ENCODE results near the gene ZNF274. TPM values are rescaled to one million over a fixed set of nuclear protein-coding genes. Genes with fewer than 3 reads are reported as not detected.

ZNF274 gene
- total RNA-seq, 1 experiment from 2014 or later, result 28.7 TPM

DNA sequence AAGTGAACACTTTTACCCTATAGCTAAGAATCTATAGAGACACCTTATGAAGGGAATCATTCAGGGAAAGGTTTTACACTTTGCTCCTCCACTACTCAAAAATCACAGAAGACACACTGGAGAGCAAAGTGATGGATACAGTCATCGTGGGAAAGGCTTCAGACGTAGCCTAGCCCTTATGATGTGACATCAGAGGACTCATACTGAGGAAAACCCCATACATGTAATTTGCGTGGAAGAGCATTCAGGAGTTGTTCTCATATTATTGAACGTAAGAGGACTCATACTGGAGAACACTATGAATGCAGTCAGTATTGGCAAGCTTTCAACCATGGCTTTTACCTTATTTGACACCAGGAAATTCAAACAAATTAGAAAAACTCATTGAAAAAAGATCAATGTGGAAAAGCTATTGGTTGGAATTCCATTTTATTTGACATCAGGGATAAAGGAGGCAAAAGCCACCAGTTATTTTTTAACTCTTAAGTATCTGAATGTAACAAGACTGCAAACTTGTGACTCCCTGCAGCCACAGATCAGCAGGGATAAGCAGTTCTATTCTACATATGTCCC, 16.1 kb upstream of the ZNF274 start:
- Histone ChIP-seq H3K27ac (ENCODE audit: insufficient read length, low read depth, low read length) (no peak overlapping the region), H3K9me3 (ENCODE audit: control insufficient read depth, low read depth, low read length) (peaks cover 70% of the 10 kb centered on the region), H2BK20ac (ENCODE audit: low read depth, low read length, poor library complexity, severe bottlenecking) (no peak overlapping the region), H4K91ac (ENCODE audit: insufficient read length, low read depth, low read length) (no peak overlapping the region), H4K8ac (replicated peaks; ENCODE audit: insufficient read length, low read depth, low read length) (no peak overlapping the region), H3K18ac (ENCODE audit: insufficient read length, low read depth, low read length) (no peak overlapping the region), H2BK5ac (ENCODE audit: insufficient read length, low read length) (no peak overlapping the region), H3K27me3 (ENCODE audit: insufficient read depth, low read length) (no peaks in the 10 kb centered on the region), H2BK12ac (ENCODE audit: insufficient read length, low read depth, low read length) (no peak overlapping the region), H4K20me1 (ENCODE audit: control insufficient read depth, insufficient read depth, insufficient read length) (no peaks in the 10 kb centered on the region), H2BK15ac (ENCODE audit: low read depth, low read length) (no peak overlapping the region), H3K23ac (ENCODE audit: insufficient read length, low read depth, low read length) (no peak overlapping the region), H3K14ac (ENCODE audit: insufficient read depth, low read length) (no peak overlapping the region), H3K23me2 (ENCODE audit: insufficient read length, low read depth, low read length, poor library complexity, severe bottlenecking) (no peaks in the 10 kb centered on the region), H3K4ac (ENCODE audit: low read depth, low read length) (no peak overlapping the region), H3K56ac (ENCODE audit: insufficient read length, low read depth, low read length) (no peak overlapping the region), H2AK5ac (ENCODE audit: insufficient read length, low read length) (no peak overlapping the region), H3K4me1 (ENCODE audit: insufficient read depth, low read length) (no peaks in the 10 kb centered on the region), H3K79me2 (ENCODE audit: insufficient read depth, low read length) (no peaks in the 10 kb centered on the region), H3K79me1 (ENCODE audit: insufficient read depth, low read depth, low read length, poor library complexity, severe bottlenecking) (no peaks in the 10 kb centered on the region), H3T11ph (ENCODE audit: low read length) (no peak overlapping the region), H2AFZ (ENCODE audit: low read length) (no peak overlapping the region), H2BK120ac (ENCODE audit: low read depth, low read length, poor library complexity, severe bottlenecking) (no peak overlapping the region), H4K5ac (ENCODE audit: insufficient read length, low read depth, low read length) (no peak overlapping the region), H3K9ac (ENCODE audit: extremely low read depth, insufficient read length, low read length) (no peak overlapping the region), H3K4me2 (ENCODE audit: insufficient read depth, insufficient read length, low read length) (no peak overlapping the region)
- peaks cover 11% of the 10 kb centered on the region for H3K27me3 Mint-ChIP-seq (ENCODE audit: low read depth)
- DNase-seq, result no peak
- H3K4me3 Mint-ChIP-seq, result no peak overlapping the region
- H3K9me3 Mint-ChIP-seq, result peaks cover 84 to 87% of the 10 kb centered on the region in 2 experiments
- peaks cover 10 to 28% (median 14%) of the 10 kb centered on the region in 3 experiments; a peak in 6 of 7 replicates for H3K36me3 Mint-ChIP-seq (ENCODE audit: insufficient read depth in 1 of 3, low read depth in 3 of 3)
- H3K4me1 Mint-ChIP-seq, result no peaks in the 10 kb centered on the region
- WGBS (ENCODE audit: extremely low coverage, insufficient read length, low lambda C conversion rate), result no CpG with 5 or more reads among the region's 4 CpGs
- TF ChIP-seq, protein P1, sequence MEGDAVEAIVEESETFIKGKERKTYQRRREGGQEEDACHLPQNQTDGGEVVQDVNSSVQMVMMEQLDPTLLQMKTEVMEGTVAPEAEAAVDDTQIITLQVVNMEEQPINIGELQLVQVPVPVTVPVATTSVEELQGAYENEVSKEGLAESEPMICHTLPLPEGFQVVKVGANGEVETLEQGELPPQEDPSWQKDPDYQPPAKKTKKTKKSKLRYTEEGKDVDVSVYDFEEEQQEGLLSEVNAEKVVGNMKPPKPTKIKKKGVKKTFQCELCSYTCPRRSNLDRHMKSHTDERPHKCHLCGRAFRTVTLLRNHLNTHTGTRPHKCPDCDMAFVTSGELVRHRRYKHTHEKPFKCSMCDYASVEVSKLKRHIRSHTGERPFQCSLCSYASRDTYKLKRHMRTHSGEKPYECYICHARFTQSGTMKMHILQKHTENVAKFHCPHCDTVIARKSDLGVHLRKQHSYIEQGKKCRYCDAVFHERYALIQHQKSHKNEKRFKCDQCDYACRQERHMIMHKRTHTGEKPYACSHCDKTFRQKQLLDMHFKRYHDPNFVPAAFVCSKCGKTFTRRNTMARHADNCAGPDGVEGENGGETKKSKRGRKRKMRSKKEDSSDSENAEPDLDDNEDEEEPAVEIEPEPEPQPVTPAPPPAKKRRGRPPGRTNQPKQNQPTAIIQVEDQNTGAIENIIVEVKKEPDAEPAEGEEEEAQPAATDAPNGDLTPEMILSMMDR (conservative IDR thresholded peaks at IDR 0.05), result no peak
- H3K27ac Mint-ChIP-seq, result no peak overlapping the region
